MCF 10A (cell line): ENCODE data around the gene GOLPH3. TPM values are rescaled to one million over a fixed set of nuclear protein-coding genes. Genes with fewer than 3 reads are reported as not detected.

ENCODE experiments used
- BruUV-seq: library from RNA; stranded (reverse); fragments of 400-500 nt; replicated peaks from 2 replicates; lab custom pipeline; 2021; lab: Mats Ljungman, UMichigan
- CTCF ChIA-PET: fragments of 300-600 bp; sonication (Branson Sonifier 250); formaldehyde crosslinking; extraction: SDS; loops from one replicate; lab custom pipeline; 2021; ENCODE audit warnings: antibody characterized with exemption, inconsistent platforms; lab: Yijun Ruan, JAX
- POLR2A ChIA-PET: fragments of 300-600, 350-650 bp; sonication (Branson Sonifier 250); formaldehyde crosslinking; extraction: SDS; loops from one replicate; lab custom pipeline; 2020; ENCODE audit warnings: antibody characterized with exemption, inconsistent platforms; lab: Yijun Ruan, JAX
- DNase-seq: peaks from one replicate; pipeline ENCODE4 v3.0.0-alpha.2; 2018; ENCODE audit not compliant: unreplicated experiment
- H3K27ac Mint-ChIP-seq: one replicate; pipeline ENCODE4 v1.8.0; 2022; ENCODE audit warnings: mild to moderate bottlenecking, low read depth, mixed read lengths; ENCODE audit not compliant: unreplicated experiment
- H3K27me3 Mint-ChIP-seq: one replicate; pipeline ENCODE4 v1.8.0; 2022; ENCODE audit warnings: mixed read lengths; ENCODE audit not compliant: insufficient read depth, unreplicated experiment
- H3K36me3 Mint-ChIP-seq: one replicate; pipeline ENCODE4 v1.8.0; 2022; ENCODE audit warnings: mild to moderate bottlenecking, moderate library complexity, mixed read lengths; ENCODE audit not compliant: insufficient read depth, unreplicated experiment
- H3K4me1 Mint-ChIP-seq: one replicate; pipeline ENCODE4 v1.8.0; 2022; ENCODE audit warnings: mixed read lengths; ENCODE audit not compliant: insufficient read depth, unreplicated experiment
- H3K4me3 Mint-ChIP-seq: one replicate; pipeline ENCODE4 v1.8.0; 2022; ENCODE audit warnings: mild to moderate bottlenecking, moderate library complexity, mixed read lengths; ENCODE audit not compliant: unreplicated experiment
- H3K9me3 Mint-ChIP-seq: one replicate; pipeline ENCODE4 v1.8.0; 2022; ENCODE audit warnings: mixed read lengths; ENCODE audit not compliant: unreplicated experiment
- CTCF ChIP-seq: fragments of 200-600 bp; IDR thresholded peaks from one replicate; pipeline ENCODE4 v1.8.0; 2022; ENCODE audit warnings: antibody characterized with exemption, mild to moderate bottlenecking; ENCODE audit not compliant: unreplicated experiment
- intact Hi-C: fragments of 100-400 bp; cut with micrococcal nuclease; formaldehyde crosslinking; loops from 2 replicates; pipeline ENCODE4 v1.14.1; 2022
- total RNA-seq: library from RNA; stranded (reverse); gene quantifications from 2 replicates; pipeline ENCODE4 v1.2.3, GENCODE V29; 2022

Gene GOLPH3
- total RNA-seq, 1 experiment from 2014 or later = 89.6 TPM

- intact Hi-C loops = loop anchor here (1.0 kb wide), 2 partner anchors 268 to 512 kb away; no protein-coding TSS in a partner anchor
- no peak overlapping the region for H3K4me3 Mint-ChIP-seq
- no peaks in the 10 kb centered on the region for H3K4me1 Mint-ChIP-seq
- ChIA-PET POLR2A (interaction anchor here (0.7 to 1.6 kb wide), 5 partner anchors 9 to 268 kb away, joined by 3 to 8 read pairs (median 5); no protein-coding TSS in a partner anchor), CTCF (interaction anchor here (0.6 to 4.1 kb wide), 47 partner anchors 9 to 1054 kb away, joined by 3 to 68 read pairs (median 4); partner anchors contain the start of gene PDZD2)
- peak; percentile 81 for DNase-seq
- TF ChIP-seq CTCF = peak; percentile 67
- H3K36me3 Mint-ChIP-seq = peaks cover 85% of the 10 kb centered on the region
- BruUV-seq = no TSS peak
- no peaks in the 10 kb centered on the region for H3K27me3 Mint-ChIP-seq
- H3K27ac Mint-ChIP-seq = peak overlapping the region; percentile 7
- no peaks in the 10 kb centered on the region for H3K9me3 Mint-ChIP-seq
Observed at GRCh38 chr5:32092938-32093812, 80.9 kb downstream of the GOLPH3 start.

- no peak for TF ChIP-seq CTCF
Observed at GRCh38 chr5:32090755-32091128, 83.4 kb downstream of the GOLPH3 start.

GRCh38 chr5:32090026-32090754 is 83.9 kb downstream of the GOLPH3 start:
- CTCF ChIA-PET = interaction anchor here (0.7 to 4.1 kb wide), 4 partner anchors 16 to 521 kb away, joined by 3 to 68 read pairs (median 4); no protein-coding TSS in a partner anchor
- intact Hi-C loops = no loop called here
- no peak for TF ChIP-seq CTCF
- Mint-ChIP-seq H3K4me3 (no peak overlapping the region), H3K27me3 (no peaks in the 10 kb centered on the region), H3K27ac (no peak overlapping the region), H3K36me3 (peaks cover 76% of the 10 kb centered on the region), H3K9me3 (no peaks in the 10 kb centered on the region), H3K4me1 (no peaks in the 10 kb centered on the region)
- POLR2A ChIA-PET = no interaction called here
- no peak for DNase-seq
- BruUV-seq = no TSS peak

More at GRCh38 chr5:32090755-32091128, 83.4 kb downstream of the GOLPH3 start:
- H3K27me3 Mint-ChIP-seq = no peaks in the 10 kb centered on the region
- no peaks in the 10 kb centered on the region for H3K9me3 Mint-ChIP-seq
- no peak overlapping the region for H3K4me3 Mint-ChIP-seq
- H3K27ac Mint-ChIP-seq = no peak overlapping the region
- intact Hi-C loops = no loop called here
- ChIA-PET CTCF (interaction anchor here (0.6 to 4.1 kb wide), 7 partner anchors 10 to 521 kb away, joined by 3 to 68 read pairs (median 3); no protein-coding TSS in a partner anchor), POLR2A (no interaction called here)
- DNase-seq = no peak
- H3K36me3 Mint-ChIP-seq = peaks cover 77% of the 10 kb centered on the region
- no TSS peak for BruUV-seq
- no peaks in the 10 kb centered on the region for H3K4me1 Mint-ChIP-seq
